GM23338 (cell line): ENCODE measurements around the gene LARGE1. TPM values are rescaled to one million over a fixed set of nuclear protein-coding genes. Genes with fewer than 3 reads are reported as not detected.

Source experiments
- ATAC-seq: fragments of 200-7000 bp; cut with Tn5 transposase; 3 replicates; pipeline ENCODE4 v1.9.1; 2020
- DNase-seq: peaks from one replicate; pipeline ENCODE4 v3.0.0-alpha.2; 2015; ENCODE audit warnings: low spot score
- H2AFZ ChIP-seq: fragments of 200-600 bp; sonication (generic); 2 replicates; pipeline ENCODE4 v1.8.0; 2016; ENCODE audit warnings: antibody characterized with exemption, mild to moderate bottlenecking, moderate library complexity
- H3F3A ChIP-seq: fragments of 200-600 bp; sonication (generic); replicated peaks from 2 replicates; pipeline ENCODE4 v1.8.0; 2017; ENCODE audit warnings: antibody characterized with exemption, mixed run types, low read depth
- H3K27ac ChIP-seq: fragments of 200-600 bp; sonication (generic); 2 replicates; pipeline ENCODE4 v1.6.1; 2016; ENCODE audit warnings: low read depth
- H3K27me3 ChIP-seq: fragments of 200-600 bp; sonication (generic); 2 replicates; pipeline ENCODE4 v1.8.0; 2016; ENCODE audit warnings: mild to moderate bottlenecking, mixed run types, moderate library complexity; ENCODE audit not compliant: insufficient read depth
- H3K36me3 ChIP-seq: fragments of 200-600 bp; sonication (generic); 2 replicates; pipeline ENCODE4 v1.8.0; 2016; ENCODE audit warnings: mild to moderate bottlenecking; ENCODE audit not compliant: insufficient read depth
- H3K4me1 ChIP-seq: fragments of 200-600 bp; sonication (generic); 2 replicates; pipeline ENCODE4 v1.8.0; 2016; ENCODE audit warnings: mild to moderate bottlenecking, moderate library complexity; ENCODE audit not compliant: insufficient read depth
- H3K4me2 ChIP-seq: fragments of 200-600 bp; sonication (generic); 2 replicates; pipeline ENCODE4 v1.7.1; 2017; ENCODE audit warnings: mixed run types
- H3K4me3 ChIP-seq: fragments of 200-600 bp; sonication (generic); 2 replicates; pipeline ENCODE4 v1.6.1; 2016; ENCODE audit warnings: mixed run types
- H3K79me2 ChIP-seq: fragments of 200-600 bp; sonication (generic); replicated peaks from 2 replicates; pipeline ENCODE4 v1.8.0; 2017; ENCODE audit warnings: mild to moderate bottlenecking; ENCODE audit not compliant: insufficient read depth
- H3K9me2 ChIP-seq: fragments of 200-600 bp; sonication (generic); 2 replicates; pipeline ENCODE4 v1.8.0; 2017; ENCODE audit not compliant: insufficient read depth
- H4K20me1 ChIP-seq: fragments of 200-600 bp; sonication (generic); replicated peaks from 2 replicates; pipeline ENCODE4 v1.8.0; 2017; ENCODE audit warnings: mild to moderate bottlenecking; ENCODE audit not compliant: insufficient read depth
- H3K27ac Mint-ChIP-seq: 2 replicates; pipeline ENCODE4 v1.8.0; 2020; ENCODE audit warnings: inconsistent platforms, mild to moderate bottlenecking, moderate library complexity, mixed read lengths
- H3K27me3 Mint-ChIP-seq: 3 replicates; pipeline ENCODE4 v1.8.0; 2022; ENCODE audit warnings: low read depth, mild to moderate bottlenecking, moderate library complexity, mixed read lengths, inconsistent platforms; ENCODE audit not compliant: insufficient read depth, poor library complexity
- H3K36me3 Mint-ChIP-seq: 3 replicates; pipeline ENCODE4 v1.8.0; 2021; ENCODE audit warnings: low read depth, mild to moderate bottlenecking, inconsistent platforms, moderate library complexity, mixed read lengths
- H3K4me1 Mint-ChIP-seq: 3 replicates; pipeline ENCODE4 v1.8.0; 2020; ENCODE audit warnings: mild to moderate bottlenecking, inconsistent platforms, mixed read lengths
- H3K4me3 Mint-ChIP-seq: 3 replicates; pipeline ENCODE4 v1.8.0; 2021; ENCODE audit warnings: moderate library complexity, mild to moderate bottlenecking, inconsistent platforms, mixed read lengths
- H3K9me3 Mint-ChIP-seq: 3 replicates; pipeline ENCODE4 v1.8.0; 2020; ENCODE audit warnings: moderate library complexity, mild to moderate bottlenecking, inconsistent platforms, mixed read lengths
- CREB1 ChIP-seq: fragments of 250-450 bp; sonication (Bioruptor Pico); IDR thresholded peaks from 2 replicates; pipeline ENCODE4 v1.5.0; 2020; ENCODE audit warnings: low read depth, mild to moderate bottlenecking, moderate library complexity
- EZH2 ChIP-seq: fragments of 200-600 bp; sonication (generic); IDR thresholded peaks from one replicate; pipeline ENCODE4 v1.8.0; 2017; ENCODE audit warnings: antibody characterized with exemption, mild to moderate bottlenecking, low read depth; ENCODE audit not compliant: unreplicated experiment
- EZH2phosphoT487 ChIP-seq: fragments of 200-600 bp; sonication (generic); IDR thresholded peaks from one replicate; pipeline ENCODE4 v1.8.1; 2018; ENCODE audit warnings: antibody characterized with exemption; ENCODE audit not compliant: unreplicated experiment
- JUNB ChIP-seq: IDR thresholded peaks from one replicate; pipeline ENCODE4 v1.6.1; 2016; ENCODE audit warnings: antibody characterized with exemption; ENCODE audit not compliant: unreplicated experiment
- NANOG ChIP-seq: IDR thresholded peaks from 2 replicates; pipeline ENCODE4 v1.6.1; 2016; ENCODE audit warnings: antibody characterized with exemption, borderline replicate concordance
- POLR2AphosphoS5 ChIP-seq: IDR thresholded peaks from 2 replicates; pipeline ENCODE4 v1.6.1; 2016; ENCODE audit warnings: antibody characterized with exemption, low read depth
- STAT1 ChIP-seq: IDR thresholded peaks from one replicate; pipeline ENCODE4 v1.6.1; 2016; ENCODE audit warnings: antibody characterized with exemption; ENCODE audit not compliant: unreplicated experiment
- ZNF114 ChIP-seq: fragments of 250-450 bp; sonication (Bioruptor Pico); IDR thresholded peaks from 2 replicates; pipeline ENCODE4 v1.5.0; 2020; ENCODE audit warnings: mild to moderate bottlenecking, moderate library complexity
- ZNF331 ChIP-seq: fragments of 250-450 bp; sonication (Bioruptor Pico); IDR thresholded peaks from 2 replicates; pipeline ENCODE4 v1.5.0; 2020; ENCODE audit warnings: low read depth, mild to moderate bottlenecking, moderate library complexity
- polyA plus RNA-seq: library from polyadenylated mRNA; unstranded; fragments of >200 nt; fragmentation: Nextera tagmentation; extraction: Ambion mirVana; gene quantifications from 2 replicates; pipeline ENCODE4 v1.2.1, GENCODE V29; 2016
- total RNA-seq: library from RNA; depleted of rRNA; stranded (reverse); fragments of >200 nt; shearing (Covaris generic); gene quantifications from 2 replicates; pipeline ENCODE4 v1.2.3, GENCODE V29; 2014
- TF ChIP-seq, protein P1 (sequence below): IDR thresholded peaks from 2 replicates; pipeline ENCODE4 v1.6.1; 2016; ENCODE audit warnings: antibody characterized with exemption
- TF ChIP-seq, protein P2 (sequence below): IDR thresholded peaks from one replicate; pipeline ENCODE4 v1.6.1; 2018; ENCODE audit warnings: antibody characterized with exemption; ENCODE audit not compliant: unreplicated experiment
- TF ChIP-seq, protein P3 (sequence below): fragments of 250-450 bp; sonication (Bioruptor Pico); IDR thresholded peaks from 2 replicates; pipeline ENCODE4 v1.5.0; 2020; ENCODE audit warnings: mild to moderate bottlenecking, moderate library complexity

LARGE1 gene
- total and polyA plus RNA-seq, 2 experiments from 2014 or later, result 12.8 to 75.6 TPM

DNA sequence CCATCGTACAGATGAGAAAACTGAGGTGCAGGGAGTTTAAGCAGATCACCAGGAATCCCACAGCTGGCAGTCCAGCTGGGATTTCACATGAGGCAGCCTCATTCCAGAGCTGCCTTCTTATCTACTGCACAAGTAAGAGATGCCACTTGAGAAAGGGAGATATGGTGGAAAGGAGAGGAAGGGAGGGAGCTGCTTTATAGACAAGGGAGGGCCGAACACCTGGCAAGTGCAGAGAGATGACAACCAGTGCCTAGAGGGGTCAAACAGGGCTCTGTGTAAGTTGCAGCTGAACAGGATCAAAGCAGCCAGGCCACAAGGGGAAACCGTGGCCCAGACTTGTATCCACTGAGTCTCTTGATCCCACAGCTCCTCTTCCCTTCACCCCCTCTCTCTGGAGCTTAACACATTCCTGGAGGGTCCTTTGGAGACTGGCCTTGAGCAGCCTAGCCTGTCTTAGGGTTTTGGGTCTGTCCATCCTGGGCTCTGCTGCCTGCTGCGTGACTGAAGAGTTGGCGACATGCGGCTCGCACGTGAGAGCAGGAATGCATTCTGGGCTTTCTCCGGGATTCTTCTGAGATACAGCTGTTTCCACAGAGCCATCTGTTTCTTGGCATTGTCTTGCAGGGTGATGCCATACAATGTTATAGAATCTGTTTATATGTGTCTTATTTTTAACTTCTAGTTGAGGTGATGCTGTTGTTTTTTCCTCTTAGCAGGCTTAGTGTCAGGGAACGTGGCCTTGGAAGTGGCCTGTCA, 593.6 kb downstream of the LARGE1 start:
- Histone ChIP-seq H3K27ac (no peak overlapping the region), H3K4me1 (0 out of 2 replicates have a peak, but pooled peaks cover 3% of the 10 kb centered on the region), H3F3A (no peaks in the 10 kb centered on the region), H3K27me3 (no peaks in the 10 kb centered on the region), H4K20me1 (no peaks in the 10 kb centered on the region; the same call in 1 of the 2 replicates), H3K9me2 (no peaks in the 10 kb centered on the region), H3K4me3 (no peak overlapping the region), H3K4me2 (no peak overlapping the region), H3K79me2 (no peaks in the 10 kb centered on the region), H3K36me3 (no peaks in the 10 kb centered on the region), H2AFZ (no peak overlapping the region)
- TF ChIP-seq, protein P1, sequence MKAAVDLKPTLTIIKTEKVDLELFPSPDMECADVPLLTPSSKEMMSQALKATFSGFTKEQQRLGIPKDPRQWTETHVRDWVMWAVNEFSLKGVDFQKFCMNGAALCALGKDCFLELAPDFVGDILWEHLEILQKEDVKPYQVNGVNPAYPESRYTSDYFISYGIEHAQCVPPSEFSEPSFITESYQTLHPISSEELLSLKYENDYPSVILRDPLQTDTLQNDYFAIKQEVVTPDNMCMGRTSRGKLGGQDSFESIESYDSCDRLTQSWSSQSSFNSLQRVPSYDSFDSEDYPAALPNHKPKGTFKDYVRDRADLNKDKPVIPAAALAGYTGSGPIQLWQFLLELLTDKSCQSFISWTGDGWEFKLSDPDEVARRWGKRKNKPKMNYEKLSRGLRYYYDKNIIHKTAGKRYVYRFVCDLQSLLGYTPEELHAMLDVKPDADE, result no peak
- TF ChIP-seq EZH2phosphoT487 (no peak), EZH2 (no peak), JUNB (no peak), ZNF331 (CRISPR knock-in tag) (no peak), NANOG (no peak), POLR2AphosphoS5 (no peak), ZNF114 (CRISPR knock-in tag) (no peak), CREB1 (no peak), STAT1 (no peak)
- TF ChIP-seq, protein P2, sequence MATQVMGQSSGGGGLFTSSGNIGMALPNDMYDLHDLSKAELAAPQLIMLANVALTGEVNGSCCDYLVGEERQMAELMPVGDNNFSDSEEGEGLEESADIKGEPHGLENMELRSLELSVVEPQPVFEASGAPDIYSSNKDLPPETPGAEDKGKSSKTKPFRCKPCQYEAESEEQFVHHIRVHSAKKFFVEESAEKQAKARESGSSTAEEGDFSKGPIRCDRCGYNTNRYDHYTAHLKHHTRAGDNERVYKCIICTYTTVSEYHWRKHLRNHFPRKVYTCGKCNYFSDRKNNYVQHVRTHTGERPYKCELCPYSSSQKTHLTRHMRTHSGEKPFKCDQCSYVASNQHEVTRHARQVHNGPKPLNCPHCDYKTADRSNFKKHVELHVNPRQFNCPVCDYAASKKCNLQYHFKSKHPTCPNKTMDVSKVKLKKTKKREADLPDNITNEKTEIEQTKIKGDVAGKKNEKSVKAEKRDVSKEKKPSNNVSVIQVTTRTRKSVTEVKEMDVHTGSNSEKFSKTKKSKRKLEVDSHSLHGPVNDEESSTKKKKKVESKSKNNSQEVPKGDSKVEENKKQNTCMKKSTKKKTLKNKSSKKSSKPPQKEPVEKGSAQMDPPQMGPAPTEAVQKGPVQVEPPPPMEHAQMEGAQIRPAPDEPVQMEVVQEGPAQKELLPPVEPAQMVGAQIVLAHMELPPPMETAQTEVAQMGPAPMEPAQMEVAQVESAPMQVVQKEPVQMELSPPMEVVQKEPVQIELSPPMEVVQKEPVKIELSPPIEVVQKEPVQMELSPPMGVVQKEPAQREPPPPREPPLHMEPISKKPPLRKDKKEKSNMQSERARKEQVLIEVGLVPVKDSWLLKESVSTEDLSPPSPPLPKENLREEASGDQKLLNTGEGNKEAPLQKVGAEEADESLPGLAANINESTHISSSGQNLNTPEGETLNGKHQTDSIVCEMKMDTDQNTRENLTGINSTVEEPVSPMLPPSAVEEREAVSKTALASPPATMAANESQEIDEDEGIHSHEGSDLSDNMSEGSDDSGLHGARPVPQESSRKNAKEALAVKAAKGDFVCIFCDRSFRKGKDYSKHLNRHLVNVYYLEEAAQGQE, result no peak
- TF ChIP-seq, protein P3, sequence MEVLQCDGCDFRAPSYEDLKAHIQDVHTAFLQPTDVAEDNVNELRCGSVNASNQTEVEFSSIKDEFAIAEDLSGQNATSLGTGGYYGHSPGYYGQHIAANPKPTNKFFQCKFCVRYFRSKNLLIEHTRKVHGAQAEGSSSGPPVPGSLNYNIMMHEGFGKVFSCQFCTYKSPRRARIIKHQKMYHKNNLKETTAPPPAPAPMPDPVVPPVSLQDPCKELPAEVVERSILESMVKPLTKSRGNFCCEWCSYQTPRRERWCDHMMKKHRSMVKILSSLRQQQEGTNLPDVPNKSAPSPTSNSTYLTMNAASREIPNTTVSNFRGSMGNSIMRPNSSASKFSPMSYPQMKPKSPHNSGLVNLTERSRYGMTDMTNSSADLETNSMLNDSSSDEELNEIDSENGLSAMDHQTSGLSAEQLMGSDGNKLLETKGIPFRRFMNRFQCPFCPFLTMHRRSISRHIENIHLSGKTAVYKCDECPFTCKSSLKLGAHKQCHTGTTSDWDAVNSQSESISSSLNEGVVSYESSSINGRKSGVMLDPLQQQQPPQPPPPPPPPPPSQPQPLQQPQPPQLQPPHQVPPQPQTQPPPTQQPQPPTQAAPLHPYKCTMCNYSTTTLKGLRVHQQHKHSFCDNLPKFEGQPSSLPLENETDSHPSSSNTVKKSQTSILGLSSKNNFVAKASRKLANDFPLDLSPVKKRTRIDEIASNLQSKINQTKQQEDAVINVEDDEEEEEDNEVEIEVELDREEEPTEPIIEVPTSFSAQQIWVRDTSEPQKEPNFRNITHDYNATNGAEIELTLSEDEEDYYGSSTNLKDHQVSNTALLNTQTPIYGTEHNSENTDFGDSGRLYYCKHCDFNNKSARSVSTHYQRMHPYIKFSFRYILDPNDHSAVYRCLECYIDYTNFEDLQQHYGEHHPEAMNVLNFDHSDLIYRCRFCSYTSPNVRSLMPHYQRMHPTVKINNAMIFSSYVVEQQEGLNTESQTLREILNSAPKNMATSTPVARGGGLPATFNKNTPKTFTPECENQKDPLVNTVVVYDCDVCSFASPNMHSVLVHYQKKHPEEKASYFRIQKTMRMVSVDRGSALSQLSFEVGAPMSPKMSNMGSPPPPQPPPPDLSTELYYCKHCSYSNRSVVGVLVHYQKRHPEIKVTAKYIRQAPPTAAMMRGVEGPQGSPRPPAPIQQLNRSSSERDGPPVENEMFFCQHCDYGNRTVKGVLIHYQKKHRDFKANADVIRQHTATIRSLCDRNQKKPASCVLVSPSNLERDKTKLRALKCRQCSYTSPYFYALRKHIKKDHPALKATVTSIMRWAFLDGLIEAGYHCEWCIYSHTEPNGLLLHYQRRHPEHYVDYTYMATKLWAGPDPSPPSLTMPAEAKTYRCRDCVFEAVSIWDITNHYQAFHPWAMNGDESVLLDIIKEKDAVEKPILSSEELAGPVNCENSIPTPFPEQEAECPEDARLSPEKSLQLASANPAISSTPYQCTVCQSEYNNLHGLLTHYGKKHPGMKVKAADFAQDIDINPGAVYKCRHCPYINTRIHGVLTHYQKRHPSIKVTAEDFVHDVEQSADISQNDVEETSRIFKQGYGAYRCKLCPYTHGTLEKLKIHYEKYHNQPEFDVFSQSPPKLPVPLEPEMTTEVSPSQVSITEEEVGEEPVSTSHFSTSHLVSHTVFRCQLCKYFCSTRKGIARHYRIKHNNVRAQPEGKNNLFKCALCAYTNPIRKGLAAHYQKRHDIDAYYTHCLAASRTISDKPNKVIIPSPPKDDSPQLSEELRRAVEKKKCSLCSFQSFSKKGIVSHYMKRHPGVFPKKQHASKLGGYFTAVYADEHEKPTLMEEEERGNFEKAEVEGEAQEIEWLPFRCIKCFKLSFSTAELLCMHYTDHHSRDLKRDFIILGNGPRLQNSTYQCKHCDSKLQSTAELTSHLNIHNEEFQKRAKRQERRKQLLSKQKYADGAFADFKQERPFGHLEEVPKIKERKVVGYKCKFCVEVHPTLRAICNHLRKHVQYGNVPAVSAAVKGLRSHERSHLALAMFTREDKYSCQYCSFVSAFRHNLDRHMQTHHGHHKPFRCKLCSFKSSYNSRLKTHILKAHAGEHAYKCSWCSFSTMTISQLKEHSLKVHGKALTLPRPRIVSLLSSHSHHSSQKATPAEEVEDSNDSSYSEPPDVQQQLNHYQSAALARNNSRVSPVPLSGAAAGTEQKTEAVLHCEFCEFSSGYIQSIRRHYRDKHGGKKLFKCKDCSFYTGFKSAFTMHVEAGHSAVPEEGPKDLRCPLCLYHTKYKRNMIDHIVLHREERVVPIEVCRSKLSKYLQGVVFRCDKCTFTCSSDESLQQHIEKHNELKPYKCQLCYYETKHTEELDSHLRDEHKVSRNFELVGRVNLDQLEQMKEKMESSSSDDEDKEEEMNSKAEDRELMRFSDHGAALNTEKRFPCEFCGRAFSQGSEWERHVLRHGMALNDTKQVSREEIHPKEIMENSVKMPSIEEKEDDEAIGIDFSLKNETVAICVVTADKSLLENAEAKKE (CRISPR knock-in tag), result no peak
- H3K9me3 Mint-ChIP-seq, result no peaks in the 10 kb centered on the region; the same call in 2 of the 3 replicates
- DNase-seq (no peak), ATAC-seq (no peak)
- H3K27ac Mint-ChIP-seq, result no peak overlapping the region
- H3K27me3 Mint-ChIP-seq, result peaks cover 2% of the 10 kb centered on the region
- no peak overlapping the region for H3K4me3 Mint-ChIP-seq
- H3K36me3 Mint-ChIP-seq, result peaks cover 10% of the 10 kb centered on the region
- H3K4me1 Mint-ChIP-seq, result peaks cover 7% of the 10 kb centered on the region; the same call in 2 of the 3 replicates
